Ramos (cell line): ENCODE data around the gene BMERB1.

ENCODE experiments used
- in situ Hi-C: fragments of 300-500 bp; cut with MboI; formaldehyde crosslinking; loops from one replicate; pipeline ENCODE4 v1.14.3; 2022; ENCODE audit warnings: low sequenced_read_pairs; ENCODE audit not compliant: unreplicated experiment

Gene BMERB1

DNA sequence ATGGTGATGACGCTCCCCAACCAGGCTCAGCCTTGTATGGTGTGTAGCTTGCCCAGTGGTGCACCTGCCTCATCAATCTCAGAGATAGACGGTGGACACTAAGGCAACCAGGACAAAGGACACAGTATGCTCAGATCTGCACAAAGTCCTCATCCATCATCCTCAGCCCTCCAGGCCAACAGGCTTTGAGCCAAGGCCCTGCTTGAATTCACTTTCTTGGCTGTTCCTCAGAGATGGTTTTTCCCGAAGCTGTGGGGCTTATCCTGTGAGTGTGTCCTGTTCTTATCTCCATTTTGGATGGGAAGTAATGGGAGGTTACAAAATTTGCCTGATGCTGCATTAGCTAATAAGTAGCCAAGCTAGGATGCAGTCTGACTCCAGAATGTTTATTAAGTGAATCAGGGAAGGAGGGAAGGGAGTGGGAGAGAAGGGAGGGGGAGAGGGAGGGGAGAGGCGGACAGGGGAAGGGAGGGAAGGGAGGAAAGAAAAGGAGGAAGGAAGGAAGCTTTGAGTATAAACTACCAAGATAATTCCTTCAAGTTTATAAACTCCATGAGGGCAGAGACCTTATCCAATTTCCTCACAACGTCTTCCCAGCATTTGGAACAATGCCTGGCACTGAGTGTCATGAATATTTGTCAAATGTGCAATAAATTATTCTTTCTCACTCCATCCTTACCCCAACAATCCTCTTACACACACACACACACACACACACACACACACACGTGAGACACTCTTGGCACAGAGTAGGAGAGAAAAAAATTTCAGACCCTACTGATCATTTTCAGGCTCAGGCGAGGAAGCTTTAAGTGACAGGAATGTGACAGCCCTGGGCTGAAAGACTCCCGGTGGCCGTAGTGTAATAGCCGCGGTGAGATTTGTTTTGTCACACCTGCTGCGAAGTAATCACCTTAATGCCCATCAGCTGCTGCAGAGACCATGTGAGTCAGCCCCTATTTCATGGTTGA lies 84.3 kb downstream of the BMERB1 start:
- in situ Hi-C loops: no loop called here

DNA sequence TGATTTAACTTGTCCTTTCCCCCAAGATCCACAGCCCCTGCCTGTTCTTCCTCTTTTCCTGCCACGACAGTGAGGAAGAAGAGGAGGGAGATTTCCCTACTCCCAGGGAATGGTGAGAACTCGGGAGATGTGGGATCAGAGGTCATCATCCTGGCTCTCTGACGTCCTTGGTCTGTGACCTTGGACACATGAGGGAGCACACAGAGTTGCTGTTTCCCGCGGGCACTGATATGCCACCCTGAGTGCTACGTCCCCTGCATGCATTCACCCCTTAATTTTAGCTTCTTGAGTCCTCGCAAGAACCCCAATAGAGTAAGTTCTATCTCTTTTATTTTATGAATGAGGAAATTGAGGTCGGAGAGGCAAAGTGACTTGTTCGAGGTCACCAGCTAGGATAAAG lies 85.4 kb downstream of the BMERB1 start:
- in situ Hi-C loops: no loop called here

DNA sequence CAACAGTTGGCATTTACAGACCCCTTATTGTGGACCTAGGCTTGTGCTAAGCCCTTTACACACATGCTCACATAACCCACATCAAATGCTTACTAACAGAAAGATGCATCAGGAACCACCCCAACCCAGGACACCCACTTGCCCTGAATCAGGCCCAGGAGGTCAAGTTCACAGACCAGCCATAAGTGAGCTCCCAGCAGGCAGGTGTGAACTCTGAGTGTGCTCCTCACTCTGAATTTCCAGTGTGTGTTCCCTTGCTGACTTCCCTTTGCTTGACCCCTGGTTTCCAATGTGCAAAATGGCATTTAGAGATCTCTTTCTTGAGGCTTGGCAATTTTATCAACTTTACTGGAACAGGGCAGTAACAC lies 87.0 kb downstream of the BMERB1 start:
- in situ Hi-C loops: no loop called here

DNA sequence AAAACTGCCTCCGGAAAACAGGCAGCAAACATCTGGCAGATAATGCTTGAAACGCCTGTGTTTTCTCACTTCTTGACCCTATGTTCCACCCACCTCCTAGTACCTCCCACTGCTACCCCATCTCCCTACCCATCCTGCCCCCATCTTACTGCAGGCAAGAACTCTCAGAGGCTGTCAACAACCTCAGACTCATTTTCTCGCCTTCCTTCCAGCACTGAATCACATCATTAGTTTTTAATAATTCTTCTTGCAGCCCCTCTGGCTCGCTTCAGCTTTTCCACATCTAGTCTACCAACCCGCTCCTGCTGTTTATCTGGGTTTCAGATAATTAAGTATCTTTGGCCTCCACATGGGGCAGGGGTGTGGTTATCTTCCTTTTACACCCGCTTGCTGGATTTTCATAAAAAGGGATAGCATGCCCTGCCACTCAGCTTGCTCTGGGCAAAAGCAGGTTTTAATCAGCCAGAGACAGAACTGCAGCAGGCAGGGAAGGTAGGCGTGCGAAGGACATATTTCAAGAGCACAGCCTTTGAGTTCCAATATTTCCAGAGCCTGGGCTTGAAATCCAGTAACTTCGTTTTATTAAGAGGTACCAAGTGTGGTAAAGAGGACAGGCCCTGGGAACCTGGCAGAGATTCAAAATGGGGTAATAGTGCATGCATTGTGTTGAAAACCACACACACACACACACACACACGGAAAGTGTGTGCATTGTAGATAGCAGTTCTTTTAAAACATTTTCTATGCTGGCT lies 87.5 kb downstream of the BMERB1 start:
- in situ Hi-C loops: no loop called here

DNA sequence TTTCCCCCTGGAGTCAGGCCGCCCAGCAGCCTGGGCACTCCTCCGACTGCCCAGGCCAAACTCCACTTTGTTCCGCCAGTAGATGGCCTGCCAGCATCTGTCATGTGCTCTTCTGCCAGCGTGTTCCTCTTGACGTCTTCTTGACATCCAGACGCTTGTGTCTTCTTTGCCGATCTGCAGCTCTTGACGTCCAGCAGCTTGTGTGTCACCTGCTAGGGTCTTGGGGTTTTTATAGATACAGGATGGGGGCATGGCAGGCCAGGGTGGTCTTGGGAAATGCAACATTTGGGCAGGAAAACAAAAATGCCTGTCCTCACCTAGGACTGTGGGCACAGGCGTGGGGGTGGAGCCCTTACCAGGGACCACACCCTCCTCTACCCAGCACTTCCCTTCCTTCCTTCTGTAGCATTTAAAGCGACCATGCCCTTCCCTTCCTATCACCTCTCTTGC lies 88.7 kb downstream of the BMERB1 start:
- in situ Hi-C loops: no loop called here

DNA sequence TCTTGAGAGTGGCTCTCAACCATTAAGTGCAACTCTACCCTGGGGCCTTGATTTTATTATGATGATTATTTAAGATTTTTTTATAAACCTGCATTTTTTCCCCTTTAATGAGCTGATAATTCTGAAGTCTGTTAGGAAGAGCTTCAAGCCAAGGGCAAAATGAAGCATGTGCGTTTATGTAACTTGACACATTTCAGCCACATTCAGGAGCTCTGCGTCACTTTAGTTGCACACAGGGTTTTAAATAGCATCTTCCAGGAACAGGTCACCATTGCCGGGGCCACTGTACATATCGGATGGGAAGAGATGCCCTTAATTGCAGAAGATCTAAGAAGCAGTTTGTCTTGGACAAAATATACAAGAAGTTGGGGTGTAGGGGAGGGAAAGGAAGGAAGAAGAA lies 89.6 kb downstream of the BMERB1 start:
- in situ Hi-C loops: no loop called here

DNA sequence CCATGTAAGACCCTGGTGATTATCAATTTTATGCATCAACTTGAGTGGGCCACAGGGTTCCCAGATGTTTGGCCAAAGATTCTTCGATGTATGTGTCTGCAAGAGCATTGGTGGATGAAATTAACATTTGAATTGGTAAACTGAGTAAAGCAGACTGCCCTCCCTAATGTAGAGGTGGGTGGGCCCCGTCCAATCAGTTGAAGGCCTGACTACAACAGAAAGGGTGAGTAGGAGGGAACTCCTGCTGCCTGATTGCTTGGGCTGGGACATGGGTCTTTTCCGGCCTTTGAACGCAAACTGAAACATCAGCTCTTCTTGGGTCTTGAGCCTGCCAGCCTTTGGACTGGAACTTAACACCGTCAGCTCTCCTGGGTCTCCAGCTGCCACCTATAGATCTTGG lies 90.6 kb downstream of the BMERB1 start:
- in situ Hi-C loops: no loop called here

DNA sequence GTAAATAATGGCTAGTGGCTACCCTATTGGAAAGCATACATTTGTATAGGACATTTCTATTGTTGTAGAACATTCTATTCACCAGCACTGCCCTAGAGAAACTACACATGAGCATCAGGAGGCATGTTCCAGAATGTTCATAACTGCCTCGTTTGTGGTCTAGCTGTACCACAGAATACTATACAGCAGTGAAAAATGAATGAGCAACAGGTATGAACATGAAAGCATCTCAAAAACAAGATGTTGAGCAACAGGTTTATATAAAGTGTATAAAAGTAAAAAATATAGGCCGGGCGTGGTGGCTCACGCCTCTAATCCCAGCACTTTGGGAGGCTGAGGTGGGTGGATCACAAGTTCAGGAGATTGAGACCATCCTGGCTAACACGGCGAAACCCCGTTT lies 91.7 kb downstream of the BMERB1 start:
- in situ Hi-C loops: no loop called here

DNA sequence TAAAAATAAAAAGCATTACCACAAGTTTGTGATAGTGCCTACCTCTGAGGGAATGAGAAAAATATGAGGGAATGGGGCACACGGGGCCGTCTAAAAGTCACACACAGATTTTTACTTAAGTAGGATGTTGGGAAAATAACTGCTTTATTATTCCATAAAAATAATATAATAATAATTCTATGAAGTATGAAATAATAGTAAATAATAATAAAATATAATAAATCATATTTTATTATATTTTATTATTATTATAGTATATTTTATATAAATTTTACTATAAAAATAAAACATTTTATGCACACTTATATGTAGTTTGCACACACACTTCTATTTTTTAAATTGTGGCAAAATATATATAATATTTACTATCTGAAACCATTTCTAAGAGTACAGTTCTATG lies 92.3 kb downstream of the BMERB1 start:
- in situ Hi-C loops: no loop called here

DNA sequence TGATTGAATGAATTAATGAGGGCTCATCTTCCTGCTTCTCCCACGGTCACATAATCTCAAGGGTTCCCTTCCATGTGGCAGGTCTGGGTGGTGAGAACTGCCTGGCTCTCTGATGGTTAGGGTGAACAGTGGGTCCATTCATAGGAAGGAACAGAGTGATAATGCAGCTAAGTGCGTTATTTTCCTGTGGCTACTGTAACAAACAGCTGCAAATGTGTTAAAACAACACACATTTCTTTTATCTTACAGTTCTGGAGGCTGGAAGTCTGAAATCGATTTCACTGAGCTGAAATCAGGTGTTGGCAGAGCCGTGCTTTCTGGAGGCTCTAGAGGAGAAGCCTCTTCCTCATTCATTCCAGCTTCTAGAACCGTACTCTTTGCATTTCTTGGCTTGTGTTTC lies 95.3 kb downstream of the BMERB1 start:
- in situ Hi-C loops: no loop called here

DNA sequence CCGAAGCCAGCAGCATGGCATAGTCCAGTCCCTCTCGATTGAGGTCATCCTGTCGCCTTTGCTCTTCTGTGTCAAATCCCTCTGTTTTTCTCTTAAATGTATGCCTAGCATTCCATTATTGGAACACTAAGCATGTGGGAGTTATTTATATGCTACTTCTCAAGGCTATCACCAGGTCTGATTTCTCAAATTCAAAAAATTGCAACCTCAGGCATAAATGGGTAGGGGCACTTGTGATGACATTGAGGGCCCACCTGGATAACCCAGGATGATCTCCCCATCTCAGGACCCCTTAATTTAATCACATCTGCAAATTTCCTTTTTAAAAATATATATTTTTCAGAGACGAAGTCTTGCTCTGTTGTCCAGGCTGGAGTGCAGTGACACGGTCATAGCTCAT lies 95.7 kb downstream of the BMERB1 start:
- in situ Hi-C loops: no loop called here

DNA sequence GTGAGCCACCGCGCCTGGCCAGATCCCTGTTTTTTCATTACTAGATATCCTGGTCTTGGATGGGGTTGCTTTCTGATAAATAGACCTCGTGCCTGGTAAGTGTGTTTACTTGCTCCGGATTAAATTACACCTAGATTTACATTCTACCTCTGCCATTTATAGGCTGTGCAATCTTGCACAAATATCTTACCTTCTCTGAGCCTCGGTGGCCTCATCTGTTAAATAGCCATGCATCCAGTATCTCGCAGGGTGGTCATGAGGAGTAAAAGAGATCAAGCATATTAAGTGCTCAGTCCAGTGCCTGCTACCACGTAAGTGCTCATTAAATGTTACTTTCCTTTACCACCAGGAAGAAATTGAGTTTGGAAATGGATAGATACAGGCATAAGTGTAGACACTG lies 98.4 kb downstream of the BMERB1 start:
- in situ Hi-C loops: no loop called here

DNA sequence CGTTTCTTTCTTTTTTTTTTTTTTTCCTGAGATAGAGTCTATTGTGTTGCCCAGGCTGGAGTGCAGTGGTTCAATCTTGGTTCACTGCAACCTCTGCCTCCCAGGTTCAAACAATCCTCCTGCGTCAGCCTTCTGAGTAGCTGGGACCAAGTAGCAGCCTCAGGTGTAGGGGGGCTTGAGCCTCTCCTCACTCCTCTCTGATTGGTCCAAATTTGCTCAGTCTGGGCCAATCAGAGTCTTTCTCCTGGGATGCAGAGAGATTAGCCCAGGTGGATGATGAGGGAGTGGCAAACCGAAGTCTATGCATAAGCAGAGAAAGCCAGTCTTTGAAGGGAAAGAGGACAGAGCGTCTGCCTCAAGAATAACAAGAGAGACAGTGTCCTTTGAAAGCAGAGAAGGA lies 99.0 kb downstream of the BMERB1 start:
- in situ Hi-C loops: no loop called here

DNA sequence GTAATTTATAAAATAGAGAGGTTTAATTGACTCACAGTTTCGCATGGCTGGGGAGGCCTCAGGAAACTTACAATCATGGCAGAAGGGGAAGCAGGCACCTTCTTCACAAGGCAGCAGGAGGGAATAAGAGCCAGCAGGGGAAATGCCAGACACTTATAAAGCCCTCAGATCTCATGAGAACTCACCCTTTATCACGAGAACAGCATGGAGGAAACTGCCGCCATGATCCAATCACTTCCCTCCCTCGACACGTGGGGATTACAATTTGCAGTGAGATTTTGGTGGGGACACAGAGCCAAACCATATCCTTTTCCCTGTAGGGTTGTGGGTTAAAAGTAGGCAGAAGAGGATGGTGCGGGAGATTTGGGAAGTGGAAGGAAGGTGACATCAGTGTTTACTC lies 101.4 kb downstream of the BMERB1 start:
- in situ Hi-C loops: no loop called here

DNA sequence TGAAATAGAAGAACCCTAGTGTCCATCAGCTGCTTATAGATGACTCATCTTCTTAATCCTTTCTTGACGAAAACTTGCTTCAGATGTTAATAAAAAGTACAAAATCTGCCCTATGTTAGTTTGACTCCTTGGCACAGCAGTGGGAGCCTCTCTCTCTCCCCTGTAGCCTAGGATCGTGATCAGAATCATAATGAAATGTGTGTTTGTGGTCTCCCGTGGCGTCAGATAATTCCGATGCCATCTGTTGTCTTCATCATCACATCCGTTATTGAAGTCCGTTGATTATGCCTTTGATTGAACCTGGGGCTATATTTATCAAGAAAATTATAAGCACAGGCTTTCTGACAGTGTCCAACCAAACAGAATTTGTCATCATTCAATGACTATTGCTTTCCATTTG lies 102.5 kb downstream of the BMERB1 start:
- in situ Hi-C loops: no loop called here

DNA sequence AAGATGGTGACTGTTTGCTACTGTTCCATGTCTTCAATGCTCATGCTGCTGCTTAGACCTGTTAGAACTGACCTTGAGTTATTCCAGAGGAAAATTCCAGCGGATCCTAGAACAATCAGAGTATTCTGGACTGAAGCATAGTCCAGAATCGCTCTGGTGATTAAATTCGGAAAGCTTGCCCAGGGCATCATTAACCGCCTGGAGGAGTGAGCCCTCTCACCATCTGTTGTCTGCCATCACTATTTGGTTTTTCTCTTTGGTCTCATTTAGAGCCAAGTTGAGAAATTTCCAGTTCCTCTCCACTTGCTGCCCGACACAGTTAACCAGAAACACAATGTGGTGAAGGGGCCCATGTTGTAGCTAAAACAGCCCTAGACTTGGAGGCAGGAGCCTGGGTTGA lies 104.1 kb downstream of the BMERB1 start:
- in situ Hi-C loops: no loop called here

DNA sequence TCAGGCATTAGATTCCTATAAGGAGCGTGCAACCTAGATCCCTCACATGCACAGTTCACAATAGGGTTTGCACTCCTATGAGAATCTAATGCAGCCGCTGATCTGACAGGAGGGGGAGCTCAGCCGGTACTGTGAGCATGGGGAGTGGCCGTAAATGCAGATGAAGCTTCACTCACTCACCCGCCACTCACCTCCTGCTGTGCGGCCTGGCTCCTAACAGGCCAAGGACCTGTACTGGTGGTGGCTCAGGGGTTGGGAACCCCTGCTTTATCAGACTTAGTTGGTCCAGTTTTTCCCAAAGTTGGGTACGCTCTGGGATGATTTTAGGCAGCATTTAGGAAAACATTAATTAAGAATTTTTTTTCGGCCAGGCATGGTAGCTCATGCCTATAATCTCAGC lies 104.8 kb downstream of the BMERB1 start:
- in situ Hi-C loops: no loop called here

DNA sequence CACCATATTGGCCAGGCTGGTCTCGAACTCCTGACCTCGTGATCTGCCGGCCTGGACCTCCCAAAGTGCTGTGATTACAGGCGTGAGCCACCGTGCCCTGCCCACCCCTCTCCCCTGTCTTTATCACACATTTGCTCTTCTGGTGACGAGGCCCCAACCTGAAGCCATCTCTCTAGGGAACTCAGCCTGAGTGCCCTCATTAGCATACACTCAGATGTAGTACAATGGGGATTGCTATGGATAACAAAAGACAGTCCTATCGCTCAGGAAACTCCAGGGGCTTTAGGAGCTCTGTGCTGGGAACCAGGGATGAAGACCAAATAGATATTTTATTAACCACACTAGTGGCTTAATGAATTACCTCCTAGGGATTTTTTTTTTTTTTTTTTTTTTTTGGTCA lies 107.9 kb downstream of the BMERB1 start:
- in situ Hi-C loops: no loop called here

DNA sequence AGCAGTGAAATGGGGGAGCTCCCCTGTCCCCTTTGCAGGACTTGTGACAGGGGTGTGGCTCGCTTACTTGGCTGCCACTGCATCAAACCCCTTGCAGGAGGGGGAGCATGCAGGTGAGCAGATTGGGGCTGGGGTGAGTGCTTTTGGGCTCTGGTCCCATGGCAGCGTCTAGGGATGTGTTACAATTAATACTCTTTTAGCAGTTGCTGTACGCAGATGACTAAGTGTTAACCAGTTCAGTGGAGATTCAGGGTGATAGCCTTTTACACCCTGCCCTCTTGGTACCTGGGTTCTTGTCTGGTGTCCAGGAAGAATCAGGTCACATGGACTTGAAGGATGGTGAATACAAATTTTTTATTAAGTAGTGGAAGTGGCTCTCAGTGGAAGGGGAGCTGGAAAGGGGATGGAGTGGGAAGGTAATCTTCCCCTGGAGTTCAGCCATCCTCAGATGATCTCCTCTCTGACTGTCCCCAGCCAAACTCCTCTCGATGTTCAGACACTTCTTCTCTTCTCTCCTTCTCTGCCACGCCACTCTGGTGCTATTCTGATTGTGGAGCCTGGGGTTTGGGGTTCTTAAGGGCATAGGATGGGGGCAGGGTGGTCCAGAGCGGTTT lies 108.5 kb downstream of the BMERB1 start:
- in situ Hi-C loops: no loop called here

DNA sequence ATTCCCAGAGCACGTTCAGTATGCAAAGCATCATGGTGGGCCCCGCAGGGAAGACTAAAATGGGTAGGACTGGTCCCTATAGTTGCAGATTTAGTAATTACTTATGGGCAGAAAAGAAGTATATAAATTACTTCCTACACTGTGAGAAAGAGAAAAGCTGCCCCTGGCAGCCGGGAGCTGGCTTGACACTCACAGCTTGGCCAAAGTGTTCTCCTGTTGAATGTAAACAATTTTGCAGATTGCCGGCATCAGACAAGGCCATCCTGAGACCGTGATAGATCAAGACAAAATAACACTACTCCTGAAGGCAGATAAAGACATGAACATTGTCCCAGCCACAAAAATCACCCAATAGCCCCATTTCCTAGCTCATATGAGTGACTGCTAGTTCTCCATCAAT lies 110.0 kb downstream of the BMERB1 start:
- in situ Hi-C loops: no loop called here

DNA sequence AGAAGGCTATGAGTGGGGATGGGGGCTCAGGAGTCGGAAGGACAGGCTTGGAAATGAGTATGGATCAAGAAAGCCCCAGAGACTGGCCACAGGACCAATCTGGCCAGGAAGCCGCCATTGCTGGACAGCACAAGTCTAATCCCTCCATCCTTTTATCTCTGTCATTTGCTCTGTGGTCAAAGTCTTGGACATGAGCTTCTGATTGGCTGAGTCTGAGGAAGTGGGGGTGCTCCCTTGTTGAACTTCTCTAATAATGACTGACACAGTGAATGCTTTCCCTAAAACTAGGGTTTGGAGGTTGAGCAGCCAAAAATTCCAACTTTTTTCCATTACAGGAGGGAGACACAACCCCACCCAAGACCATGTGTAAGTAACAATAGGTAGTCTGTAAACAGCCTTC lies 111.2 kb downstream of the BMERB1 start:
- in situ Hi-C loops: no loop called here
